B cell (primary cell): Measurements from ENCODE around the gene RNF17. TPM values are rescaled to one million over a fixed set of nuclear protein-coding genes. Genes with fewer than 3 reads are reported as not detected.

Experiments
- ATAC-seq: fragments of 200-7000 bp; cut with Tn5 transposase; one replicate; pipeline ENCODE4 v1.10.0; 2021; ENCODE audit warnings: low read depth, mild to moderate bottlenecking, moderate number of reproducible peaks, moderate library complexity
- CTCF ChIA-PET: fragments of 350-600 bp; sonication (Branson Sonifier 250); formaldehyde crosslinking; loops from one replicate; lab custom pipeline; 2021; ENCODE audit warnings: antibody characterized with exemption, inconsistent platforms; lab: Charles Lee
- POLR2A ChIA-PET: fragments of 350-600 bp; sonication (Branson Sonifier 250); formaldehyde crosslinking; loops from one replicate; lab custom pipeline; 2021; ENCODE audit warnings: antibody characterized with exemption; lab: Charles Lee
- DNase-seq: peaks from one replicate; pipeline ENCODE4 v3.0.0; 2013
- H2AFZ ChIP-seq: 2 replicates; pipeline ENCODE4 v1.6.1; 2012; ENCODE audit warnings: mild to moderate bottlenecking, low read depth, low read length; ENCODE audit not compliant: insufficient read depth, poor library complexity, severe bottlenecking
- H3K27ac ChIP-seq, 2 donors: 1 replicate in 1 of 2; 2 replicates in 1 of 2; pipeline ENCODE4 v1.5.1; 2012 to 2013; ENCODE audit warnings: low read length in 2 of 2, mild to moderate bottlenecking in 2 of 2, moderate library complexity in 1 of 2
- H3K27me3 ChIP-seq, 4 experiments: fragments of 200-600 bp in 1 of 4; sonication (generic) in 1 of 4; replicated peaks in 1 of 4; 1 replicate in 2 of 4; 2 replicates in 2 of 4; pipeline versions ENCODE4 v1.6.1 to v1.7.0; 2013 to 2016; ENCODE audit warnings: low read length in 3 of 4, mild to moderate bottlenecking in 2 of 4, mixed read lengths in 1 of 4, moderate library complexity in 1 of 4; ENCODE audit not compliant: insufficient read depth in 4 of 4, control insufficient read depth in 3 of 4; ENCODE audit errors: control extremely low read depth in 1 of 4
- H3K36me3 ChIP-seq, 2 experiments: replicated peaks in 1 of 2; 1 replicate in 1 of 2; 2 replicates in 1 of 2; pipeline versions ENCODE4 v1.6.1 to v1.7.1; 2013; ENCODE audit warnings: low read length in 1 of 2; ENCODE audit not compliant: insufficient read depth in 2 of 2, control insufficient read depth in 1 of 2; ENCODE audit errors: control extremely low read depth in 1 of 2, extremely low read depth in 1 of 2
- H3K4me1 ChIP-seq, 2 donors: fragments of 200-600 bp in 1 of 2; sonication (generic) in 1 of 2; 1 replicate in 1 of 2; 2 replicates in 1 of 2; pipeline versions ENCODE4 v1.5.1 to v1.6.1; 2013 to 2017; ENCODE audit warnings: low read length in 2 of 2; ENCODE audit not compliant: control insufficient read depth in 2 of 2, insufficient read depth in 2 of 2
- H3K4me2 ChIP-seq: replicated peaks from 2 replicates; pipeline ENCODE3; 2012; ENCODE audit warnings: mild to moderate bottlenecking, low read depth, low read length; ENCODE audit not compliant: poor library complexity, severe bottlenecking
- H3K4me3 ChIP-seq, 5 experiments: fragments of 200-600 bp in 1 of 5; sonication (generic) in 1 of 5; 1 replicate in 3 of 5; 2 replicates in 2 of 5; pipeline versions ENCODE4 v1.5.1 to v1.7.0; 2011 to 2016; ENCODE audit warnings: low read length in 4 of 5, mild to moderate bottlenecking in 4 of 5, low read depth in 2 of 5, control low read depth in 1 of 5, moderate library complexity in 1 of 5; ENCODE audit not compliant: insufficient read depth in 1 of 5; ENCODE audit errors: control extremely low read depth in 1 of 5, extremely low read depth in 1 of 5
- H3K79me2 ChIP-seq: fragments of 200-600 bp; sonication (generic); one replicate; pipeline ENCODE4 v1.6.0; 2016; ENCODE audit warnings: low read length; ENCODE audit not compliant: control insufficient read depth, insufficient read depth
- H3K9ac ChIP-seq: fragments of 200-600 bp; sonication (generic); 2 replicates; pipeline ENCODE4 v1.6.1; 2017; ENCODE audit warnings: mild to moderate bottlenecking, low read length, moderate library complexity
- H3K9me3 ChIP-seq, 3 donors: one replicate each; pipeline versions ENCODE4 v1.6.1 to v1.7.1; 2013; ENCODE audit warnings: low read length in 2 of 3; ENCODE audit not compliant: control insufficient read depth in 2 of 3, insufficient read depth in 1 of 3; ENCODE audit errors: control extremely low read depth in 1 of 3
- H4K20me1 ChIP-seq: 2 replicates; pipeline ENCODE4 v1.6.0; 2012; ENCODE audit warnings: mild to moderate bottlenecking, low read length; ENCODE audit not compliant: insufficient read depth, control insufficient read depth, poor library complexity, severe bottlenecking
- H3K27ac Mint-ChIP-seq: one replicate; pipeline ENCODE4 v1.8.0; 2021; ENCODE audit warnings: mixed read lengths
- H3K27me3 Mint-ChIP-seq: one replicate; pipeline ENCODE4 v1.8.0; 2021; ENCODE audit warnings: mixed read lengths
- H3K4me1 Mint-ChIP-seq: one replicate; pipeline ENCODE4 v1.8.0; 2021; ENCODE audit warnings: mixed read lengths
- H3K4me3 Mint-ChIP-seq: one replicate; pipeline ENCODE4 v1.8.0; 2021; ENCODE audit warnings: mixed read lengths
- H3K9me3 Mint-ChIP-seq: one replicate; pipeline ENCODE4 v1.8.0; 2022; ENCODE audit warnings: mixed read lengths; ENCODE audit not compliant: insufficient read depth
- EZH2 ChIP-seq: IDR thresholded peaks from 2 replicates; pipeline ENCODE4 v1.6.1; 2012; ENCODE audit warnings: borderline replicate concordance, low read depth, mild to moderate bottlenecking, moderate library complexity, low read length; ENCODE audit not compliant: insufficient read depth, poor library complexity, severe bottlenecking
- WGBS: methylation state at CpG from one replicate; pipeline ENCODE4 v1.1.5; 2013; ENCODE audit warnings: missing lambda C conversion rate; ENCODE audit not compliant: insufficient coverage; 5-methylcytosine and 5-hydroxymethylcytosine counted together
- intact Hi-C: fragments of 100-400 bp; cut with micrococcal nuclease; formaldehyde crosslinking; loops from one replicate; pipeline ENCODE4 v1.10.0; 2022
- polyA plus RNA-seq: library from polyadenylated mRNA; depleted of rRNA; stranded (reverse); fragments of >200 nt; gene quantifications from 2 replicates; pipeline ENCODE4 v1.2.3, GENCODE V29; 2012
- total RNA-seq, 2 donors: library from RNA; stranded (reverse); fragments of 120-200 nt in 1 of 2; gene quantifications; 1 replicate in 1 of 2; 2 replicates in 1 of 2; pipeline versions ENCODE4 v1.2.3 to v1.2.4, GENCODE V29; 2013 to 2022
- TF ChIP-seq, protein P1 (sequence below): fragments of 200-600 bp; IDR thresholded peaks from one replicate; pipeline ENCODE4 v1.8.0; 2022; ENCODE audit warnings: antibody characterized with exemption, mild to moderate bottlenecking

Gene RNF17
- total and polyA plus RNA-seq, 2 donors (not counting 1 experiment from before 2014, with no cell fraction given): 0.12 TPM; not detected in 1

DNA sequence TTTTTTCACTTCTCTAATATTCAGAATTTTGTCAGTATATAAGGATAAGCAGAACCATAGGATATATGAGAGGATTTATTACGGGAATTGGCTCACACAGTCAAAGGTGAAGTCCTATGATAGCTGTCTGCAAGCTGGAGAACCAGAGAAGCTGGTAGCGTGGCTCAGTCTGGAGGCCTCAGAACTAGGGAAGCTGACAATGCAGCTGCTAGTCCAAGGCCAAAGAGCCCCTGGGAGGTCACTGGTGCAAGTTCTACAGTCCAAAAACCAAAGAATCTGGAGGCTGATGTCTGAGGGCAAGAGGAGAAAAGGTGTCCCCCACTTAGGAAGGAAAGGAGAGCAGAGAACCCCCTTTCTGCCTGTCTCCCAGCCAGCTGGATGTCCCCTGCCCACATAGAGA lies 114.4 kb downstream of the RNF17 start:
- Mint-ChIP-seq H3K9me3 (no peaks in the 10 kb centered on the region), H3K4me3 (no peak overlapping the region), H3K27ac (no peak overlapping the region), H3K4me1 (no peaks in the 10 kb centered on the region), H3K27me3 (peaks cover 18% of the 10 kb centered on the region)
- Histone ChIP-seq H3K4me3 (no peak overlapping the region), H3K9me3 (no peaks in the 10 kb centered on the region), H3K27ac (no peak overlapping the region), H3K9ac (no peak overlapping the region), H3K27me3 (peaks cover 0 to 4% (median 0%) of the 10 kb centered on the region in 4 experiments), H3K4me2 (no peak overlapping the region), H4K20me1 (no peaks in the 10 kb centered on the region), H3K36me3 (no peaks in the 10 kb centered on the region), H2AFZ (no peak overlapping the region), H3K79me2 (no peaks in the 10 kb centered on the region), H3K4me1 (no peaks in the 10 kb centered on the region)
- TF ChIP-seq, protein P1, sequence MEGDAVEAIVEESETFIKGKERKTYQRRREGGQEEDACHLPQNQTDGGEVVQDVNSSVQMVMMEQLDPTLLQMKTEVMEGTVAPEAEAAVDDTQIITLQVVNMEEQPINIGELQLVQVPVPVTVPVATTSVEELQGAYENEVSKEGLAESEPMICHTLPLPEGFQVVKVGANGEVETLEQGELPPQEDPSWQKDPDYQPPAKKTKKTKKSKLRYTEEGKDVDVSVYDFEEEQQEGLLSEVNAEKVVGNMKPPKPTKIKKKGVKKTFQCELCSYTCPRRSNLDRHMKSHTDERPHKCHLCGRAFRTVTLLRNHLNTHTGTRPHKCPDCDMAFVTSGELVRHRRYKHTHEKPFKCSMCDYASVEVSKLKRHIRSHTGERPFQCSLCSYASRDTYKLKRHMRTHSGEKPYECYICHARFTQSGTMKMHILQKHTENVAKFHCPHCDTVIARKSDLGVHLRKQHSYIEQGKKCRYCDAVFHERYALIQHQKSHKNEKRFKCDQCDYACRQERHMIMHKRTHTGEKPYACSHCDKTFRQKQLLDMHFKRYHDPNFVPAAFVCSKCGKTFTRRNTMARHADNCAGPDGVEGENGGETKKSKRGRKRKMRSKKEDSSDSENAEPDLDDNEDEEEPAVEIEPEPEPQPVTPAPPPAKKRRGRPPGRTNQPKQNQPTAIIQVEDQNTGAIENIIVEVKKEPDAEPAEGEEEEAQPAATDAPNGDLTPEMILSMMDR: no peak
- ChIA-PET CTCF (interaction anchor here (1.4 kb wide), 1 partner anchor 14 kb away, joined by 3 read pairs; no protein-coding TSS in a partner anchor), POLR2A (no interaction called here)
- ATAC-seq (no peak), DNase-seq (no peak)
- intact Hi-C loops: no loop called here
- 92% methylated on average over 2 of the region's 2 CpGs for WGBS

DNA sequence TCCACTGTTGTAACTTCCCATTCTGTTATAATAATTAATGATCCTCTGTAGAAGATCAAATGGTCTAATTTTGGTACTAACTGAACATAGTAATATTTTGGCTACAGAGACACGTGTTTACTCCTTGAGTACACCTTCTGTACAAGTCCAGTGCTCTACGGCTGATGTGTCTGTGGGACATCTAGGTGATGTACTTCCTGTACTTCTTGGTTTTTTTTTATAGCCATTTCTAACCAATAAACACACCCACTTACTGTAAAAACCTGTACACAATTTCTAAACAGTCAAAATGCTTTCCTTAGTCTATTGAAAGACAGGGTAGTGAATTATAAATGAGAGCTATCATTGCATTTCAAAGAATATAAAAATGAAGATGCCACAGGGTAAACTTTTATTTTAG lies 118.7 kb downstream of the RNF17 start:
- no peak overlapping the region for H3K4me3 ChIP-seq
- peaks cover under 1% of the 10 kb centered on the region for H3K4me1 Mint-ChIP-seq
- no peaks in the 10 kb centered on the region for H4K20me1 ChIP-seq
- peaks cover 0 to 5% of the 10 kb centered on the region in 2 experiments for H3K36me3 ChIP-seq
- ChIA-PET CTCF (no interaction called here), POLR2A (no interaction called here)
- H3K27ac ChIP-seq: no peak overlapping the region
- H3K79me2 ChIP-seq: no peaks in the 10 kb centered on the region
- ATAC-seq (no peak), DNase-seq (no peak)
- H3K27ac Mint-ChIP-seq: no peak overlapping the region
- no peaks in the 10 kb centered on the region for H3K9me3 Mint-ChIP-seq
- no peak overlapping the region for H3K4me2 ChIP-seq
- WGBS: no CpG with 5 or more reads among the region's 2 CpGs
- no peak overlapping the region for H2AFZ ChIP-seq
- H3K9ac ChIP-seq: no peak overlapping the region
- H3K27me3 ChIP-seq: no peaks in the 10 kb centered on the region
- H3K27me3 Mint-ChIP-seq: no peaks in the 10 kb centered on the region
- no peak overlapping the region for H3K4me3 Mint-ChIP-seq
- TF ChIP-seq, protein P1: no peak
- TF ChIP-seq EZH2: no peak
- intact Hi-C loops: no loop called here
- peaks cover 0 to 3% of the 10 kb centered on the region in 2 donors for H3K4me1 ChIP-seq
- no peaks in the 10 kb centered on the region for H3K9me3 ChIP-seq
